MM.1S (cell line): ENCODE results near the gene CCNF.

Experiments
- CTCF ChIP-seq: fragments of 300-600 bp; sonication (generic); IDR thresholded peaks from 2 replicates; pipeline ENCODE4 v1.5.1; 2016; ENCODE audit warnings: antibody characterized with exemption, low read length, mixed read lengths
- EZH2 ChIP-seq: fragments of 300-600 bp; sonication (generic); optimal IDR thresholded peaks from 2 replicates; pipeline ENCODE3; 2017; ENCODE audit warnings: low read depth, mild to moderate bottlenecking, antibody characterized with exemption, low read length, mixed read lengths
- EZH2phosphoT487 ChIP-seq: fragments of 300-600 bp; sonication (generic); IDR thresholded peaks from 2 replicates; pipeline ENCODE4 v1.6.1; 2018; ENCODE audit warnings: antibody characterized with exemption, low read length

- TF ChIP-seq EZH2phosphoT487 (no peak), CTCF (peak; percentile 36), EZH2 (no peak)
Measured at GRCh38 chr16:2507052-2507659, 77.9 kb downstream of the CCNF start.
